ENCODE results near the gene CTSW. TPM values are rescaled to one million over a fixed set of nuclear protein-coding genes. Genes with fewer than 3 reads are reported as not detected.
A peak's percentile ranks its signal among the peaks of the same experiment; 100 is the strongest.

Gene CTSW
- total RNA-seq, 1 donor from 2014 or later, result not detected

- DNase-seq (ENCODE audit: low spot score), result no peak
- TF ChIP-seq, protein P1, sequence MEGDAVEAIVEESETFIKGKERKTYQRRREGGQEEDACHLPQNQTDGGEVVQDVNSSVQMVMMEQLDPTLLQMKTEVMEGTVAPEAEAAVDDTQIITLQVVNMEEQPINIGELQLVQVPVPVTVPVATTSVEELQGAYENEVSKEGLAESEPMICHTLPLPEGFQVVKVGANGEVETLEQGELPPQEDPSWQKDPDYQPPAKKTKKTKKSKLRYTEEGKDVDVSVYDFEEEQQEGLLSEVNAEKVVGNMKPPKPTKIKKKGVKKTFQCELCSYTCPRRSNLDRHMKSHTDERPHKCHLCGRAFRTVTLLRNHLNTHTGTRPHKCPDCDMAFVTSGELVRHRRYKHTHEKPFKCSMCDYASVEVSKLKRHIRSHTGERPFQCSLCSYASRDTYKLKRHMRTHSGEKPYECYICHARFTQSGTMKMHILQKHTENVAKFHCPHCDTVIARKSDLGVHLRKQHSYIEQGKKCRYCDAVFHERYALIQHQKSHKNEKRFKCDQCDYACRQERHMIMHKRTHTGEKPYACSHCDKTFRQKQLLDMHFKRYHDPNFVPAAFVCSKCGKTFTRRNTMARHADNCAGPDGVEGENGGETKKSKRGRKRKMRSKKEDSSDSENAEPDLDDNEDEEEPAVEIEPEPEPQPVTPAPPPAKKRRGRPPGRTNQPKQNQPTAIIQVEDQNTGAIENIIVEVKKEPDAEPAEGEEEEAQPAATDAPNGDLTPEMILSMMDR (IDR thresholded peaks at IDR 0.05; ENCODE audit: unreplicated experiment), result no peak
- Mint-ChIP-seq H3K36me3 (ENCODE audit: low read depth, unreplicated experiment) (peaks cover 18% of the 10 kb centered on the region), H3K9me3 (ENCODE audit: unreplicated experiment) (no peaks in the 10 kb centered on the region), H3K27me3 (ENCODE audit: unreplicated experiment) (peaks cover 27% of the 10 kb centered on the region), H3K27ac (ENCODE audit: unreplicated experiment) (peak overlapping the region; percentile 80), H3K4me1 (ENCODE audit: unreplicated experiment) (peaks cover 43% of the 10 kb centered on the region), H3K4me3 (ENCODE audit: unreplicated experiment) (peak overlapping the region; percentile 92)
Observed at GRCh38 chr11:65870706-65871681, 8.6 kb upstream of the CTSW start.

DNA sequence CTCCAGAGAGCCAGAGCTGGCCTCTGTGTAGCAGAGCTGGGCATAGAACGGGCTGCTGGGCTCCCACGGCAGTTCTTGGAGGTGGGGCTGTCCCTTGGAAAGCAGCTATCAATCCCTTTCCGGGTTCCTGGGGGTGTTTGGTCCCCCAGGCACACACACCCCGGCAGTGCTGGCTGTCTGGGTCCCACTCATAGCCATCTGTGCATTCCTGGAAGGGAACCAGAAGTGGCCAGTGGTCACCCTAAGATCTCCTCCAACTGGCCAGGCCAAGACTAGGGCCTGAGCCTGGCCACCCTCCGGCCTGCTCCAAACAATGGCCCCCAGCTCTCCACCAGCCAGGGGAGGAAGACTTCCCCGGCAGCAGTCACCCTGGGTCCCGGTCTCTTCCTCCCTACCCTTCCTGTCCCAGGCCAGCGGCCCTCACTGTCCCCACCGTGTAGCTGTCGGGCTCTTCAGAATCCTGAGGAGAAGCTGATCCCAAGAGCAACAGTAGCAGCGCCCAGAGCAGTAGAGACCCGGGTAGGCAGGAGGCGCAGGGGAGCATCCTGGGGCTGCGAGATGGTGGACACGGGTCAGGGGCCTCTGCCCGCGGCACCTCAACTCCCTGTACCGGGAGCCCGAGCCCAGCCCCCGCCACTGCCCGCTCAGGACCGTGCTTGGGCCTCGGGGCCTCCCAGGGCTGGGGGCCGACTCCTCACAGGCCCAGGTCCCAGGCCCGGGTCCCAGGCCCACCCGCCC lies 7.7 kb upstream of the CTSW start:
- TF ChIP-seq, protein P1 (IDR thresholded peaks at IDR 0.05; ENCODE audit: unreplicated experiment), result no peak
- peaks cover 18% of the 10 kb centered on the region for H3K36me3 Mint-ChIP-seq (ENCODE audit: low read depth, unreplicated experiment)
- peaks cover 43% of the 10 kb centered on the region for H3K4me1 Mint-ChIP-seq (ENCODE audit: unreplicated experiment)
- peaks cover 33% of the 10 kb centered on the region for H3K27me3 Mint-ChIP-seq (ENCODE audit: unreplicated experiment)
- H3K9me3 Mint-ChIP-seq (ENCODE audit: unreplicated experiment), result no peaks in the 10 kb centered on the region
- peak overlapping the region; percentile 92 for H3K4me3 Mint-ChIP-seq (ENCODE audit: unreplicated experiment)
- peak; percentile 56 for DNase-seq (ENCODE audit: low spot score)
- peak overlapping the region; percentile 61 for H3K27ac Mint-ChIP-seq (ENCODE audit: unreplicated experiment)

- Mint-ChIP-seq H3K4me1 (ENCODE audit: unreplicated experiment) (peaks cover 36% of the 10 kb centered on the region), H3K9me3 (ENCODE audit: unreplicated experiment) (no peaks in the 10 kb centered on the region), H3K27ac (ENCODE audit: unreplicated experiment) (peak within 1 kb of the TSS; percentile 82), H3K27me3 (ENCODE audit: unreplicated experiment) (peaks cover 31% of the 10 kb centered on the region), H3K36me3 (ENCODE audit: low read depth, unreplicated experiment) (peaks cover 15% of the 10 kb centered on the region), H3K4me3 (ENCODE audit: unreplicated experiment) (peak within 1 kb of the TSS; percentile 97)
- DNase-seq (ENCODE audit: low spot score), result peak; percentile 55
- TF ChIP-seq, protein P1 (IDR thresholded peaks at IDR 0.05; ENCODE audit: unreplicated experiment), result no peak
Observed at GRCh38 chr11:65872586-65873317, 6.9 kb upstream of the CTSW start, which contains the start of gene EFEMP2. EFEMP2 (minus strand) TSS chr11:65872800; CDS start chr11:65872354, 446 bp downstream.

GRCh38 chr11:65873318-65874156 lies 6.1 kb upstream of the CTSW start:
- Mint-ChIP-seq H3K27me3 (ENCODE audit: unreplicated experiment) (peaks cover 30% of the 10 kb centered on the region), H3K36me3 (ENCODE audit: low read depth, unreplicated experiment) (peaks cover 13% of the 10 kb centered on the region), H3K4me3 (ENCODE audit: unreplicated experiment) (peak overlapping the region; percentile 97), H3K9me3 (ENCODE audit: unreplicated experiment) (no peaks in the 10 kb centered on the region), H3K4me1 (ENCODE audit: unreplicated experiment) (peaks cover 35% of the 10 kb centered on the region), H3K27ac (ENCODE audit: unreplicated experiment) (peak overlapping the region; percentile 82)
- DNase-seq (ENCODE audit: low spot score), result peak; percentile 92
- TF ChIP-seq, protein P1 (IDR thresholded peaks at IDR 0.05; ENCODE audit: unreplicated experiment), result no peak
